Activated naive CD4-positive, alpha-beta T cell treated with anti-CD3 and anti-CD28 coated beads for 36 hours (primary cell): ENCODE results near the gene PNPO. TPM values are rescaled to one million over a fixed set of nuclear protein-coding genes. Genes with fewer than 3 reads are reported as not detected.

Experiments
- CTCF ChIA-PET: fragments of 350-600 bp; sonication (Branson Sonifier 250); formaldehyde crosslinking; loops from one replicate; lab custom pipeline; 2021; ENCODE audit warnings: antibody characterized with exemption; lab: Charles Lee
- DNase-seq: peaks from one replicate; pipeline ENCODE4 v3.0.0-alpha.2; 2020
- H3K27ac Mint-ChIP-seq: one replicate; pipeline ENCODE4 v1.8.0; 2021; ENCODE audit warnings: mild to moderate bottlenecking, mixed read lengths
- H3K27me3 Mint-ChIP-seq: one replicate; pipeline ENCODE4 v1.8.0; 2021; ENCODE audit warnings: low read depth, mixed read lengths
- H3K36me3 Mint-ChIP-seq: one replicate; pipeline ENCODE4 v1.8.0; 2021; ENCODE audit warnings: low read depth, mixed read lengths
- H3K4me1 Mint-ChIP-seq: one replicate; pipeline ENCODE4 v1.8.0; 2021; ENCODE audit warnings: low read depth, mixed read lengths
- H3K4me3 Mint-ChIP-seq: one replicate; pipeline ENCODE4 v1.8.0; 2021; ENCODE audit warnings: mild to moderate bottlenecking, moderate library complexity, mixed read lengths
- H3K9me3 Mint-ChIP-seq: one replicate; pipeline ENCODE4 v1.8.0; 2021; ENCODE audit warnings: mixed read lengths
- intact Hi-C: fragments of 100-400 bp; cut with micrococcal nuclease; formaldehyde crosslinking; loops from one replicate; pipeline ENCODE4 v1.15.1; 2023
- total RNA-seq, 2 experiments: library from RNA; stranded (reverse); gene quantifications; one replicate each; pipeline ENCODE4 v1.2.3, GENCODE V29; 2021

PNPO gene
- total RNA-seq, 2 experiments from 2014 or later: 35.5 to 37.0 TPM

GRCh38 chr17:47994724-47995123, 53.4 kb downstream of the PNPO start:
- H3K36me3 Mint-ChIP-seq: no peaks in the 10 kb centered on the region

GRCh38 chr17:47995241-47995935, 54.0 kb downstream of the PNPO start:
- Mint-ChIP-seq H3K9me3 (no peaks in the 10 kb centered on the region), H3K27ac (no peak overlapping the region), H3K36me3 (no peaks in the 10 kb centered on the region), H3K4me3 (no peak overlapping the region), H3K4me1 (peaks cover 4% of the 10 kb centered on the region), H3K27me3 (no peaks in the 10 kb centered on the region)
- CTCF ChIA-PET: interaction anchor here (0.5 kb wide), 1 partner anchor 239 kb away, joined by 3 read pairs; no protein-coding TSS in a partner anchor
- intact Hi-C loops: no loop called here
- no peak for DNase-seq

More at GRCh38 chr17:47994724-47995123, 53.4 kb downstream of the PNPO start:
- H3K27ac Mint-ChIP-seq: no peak overlapping the region
- CTCF ChIA-PET: interaction anchor here (1.2 kb wide), 1 partner anchor 24 kb away, joined by 3 read pairs; the partner anchor contains the start of gene CDK5RAP3
- no peak for DNase-seq
- peaks cover 1% of the 10 kb centered on the region for H3K4me1 Mint-ChIP-seq
- H3K27me3 Mint-ChIP-seq: no peaks in the 10 kb centered on the region
- H3K4me3 Mint-ChIP-seq: no peak overlapping the region
- intact Hi-C loops: no loop called here
- H3K9me3 Mint-ChIP-seq: no peaks in the 10 kb centered on the region

DNA sequence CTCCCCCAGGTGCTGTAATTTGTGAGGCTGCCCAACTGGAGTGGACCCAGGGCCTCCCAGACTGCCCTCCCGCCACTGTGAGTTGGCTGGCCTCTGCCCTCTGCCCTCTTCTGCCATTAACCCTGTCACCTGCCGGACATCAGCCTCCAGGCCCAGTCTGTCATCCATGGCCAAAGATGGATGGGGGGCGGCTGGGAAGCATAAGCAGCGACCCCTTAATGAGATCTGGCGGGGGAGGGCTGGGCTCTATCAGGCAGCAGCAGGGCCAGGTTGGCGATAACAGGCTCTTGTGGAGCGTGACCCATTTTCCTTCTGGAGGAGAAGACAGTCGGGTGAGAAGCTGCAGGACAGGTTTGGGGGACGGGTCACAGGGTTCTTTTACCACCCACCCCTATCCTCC, 54.8 kb downstream of the PNPO start:
- DNase-seq: no peak
- Mint-ChIP-seq H3K27ac (no peak overlapping the region), H3K4me3 (no peak overlapping the region), H3K9me3 (no peaks in the 10 kb centered on the region), H3K4me1 (peaks cover 4% of the 10 kb centered on the region), H3K27me3 (no peaks in the 10 kb centered on the region), H3K36me3 (no peaks in the 10 kb centered on the region)
- CTCF ChIA-PET: interaction anchor here (0.5 kb wide), 1 partner anchor 239 kb away, joined by 3 read pairs; no protein-coding TSS in a partner anchor
- intact Hi-C loops: no loop called here

- intact Hi-C loops: no loop called here
- DNase-seq: no peak
- Mint-ChIP-seq H3K27me3 (no peaks in the 10 kb centered on the region), H3K27ac (no peak overlapping the region), H3K9me3 (no peaks in the 10 kb centered on the region), H3K4me1 (peaks cover 4% of the 10 kb centered on the region), H3K4me3 (no peak overlapping the region), H3K36me3 (no peaks in the 10 kb centered on the region)
- CTCF ChIA-PET: no interaction called here
Measured at GRCh38 chr17:47997586-47997985, 56.2 kb downstream of the PNPO start.

- Mint-ChIP-seq H3K27ac (no peak overlapping the region), H3K36me3 (no peaks in the 10 kb centered on the region)
- CTCF ChIA-PET: interaction anchor here (4.6 kb wide), 1 partner anchor 14 kb away, joined by 28 read pairs; no protein-coding TSS in a partner anchor
Measured at GRCh38 chr17:47998044-47998443, 56.7 kb downstream of the PNPO start.

More at GRCh38 chr17:47998044-47998443, 56.7 kb downstream of the PNPO start:
- Mint-ChIP-seq H3K4me1 (peaks cover 4% of the 10 kb centered on the region), H3K4me3 (no peak overlapping the region), H3K27me3 (no peaks in the 10 kb centered on the region), H3K9me3 (no peaks in the 10 kb centered on the region)
- intact Hi-C loops: no loop called here
- no peak for DNase-seq

Other genes with a start within 250 kb of the PNPO start
- gene TBKBP1, start 247.4 kb upstream of the PNPO start, total RNA-seq: 10 to 100 TPM; 19.5 to 19.7 TPM
- 10 to 100 TPM; 50.6 to 52.3 TPM for gene TBX21, start 208.3 kb upstream of the PNPO start, total RNA-seq
- gene OSBPL7, start 119.8 kb upstream of the PNPO start, total RNA-seq: 10 to 100 TPM; 18.4 to 24.6 TPM
- 10 to 100 TPM; 66.7 to 70.0 TPM for gene MRPL10, start 110.0 kb upstream of the PNPO start, total RNA-seq
- under 1 TPM; 0.31 to 0.52 TPM for gene LRRC46, start 109.9 kb upstream of the PNPO start, total RNA-seq
- 10 to 100 TPM; 15.1 to 16.3 TPM for gene SCRN2, start 100.3 kb upstream of the PNPO start, total RNA-seq
- under 1 TPM; 0.10 to 0.19 TPM for gene SP6, start 90.4 kb upstream of the PNPO start, total RNA-seq
- gene SP2, start 45.3 kb upstream of the PNPO start, total RNA-seq: 10 to 100 TPM; 17.4 to 19.5 TPM
- not detected for gene PRR15L, start 16.3 kb downstream of the PNPO start, total RNA-seq
- 100 to 1,000 TPM; 174 to 175 TPM for gene CDK5RAP3, start 29.5 kb downstream of the PNPO start, total RNA-seq
- gene COPZ2, start 96.2 kb downstream of the PNPO start, total RNA-seq: 1 to 10 TPM; 2.4 to 3.3 TPM
- 100 to 1,000 TPM in 1 of 2 experiments, 10 to 100 TPM in 1; 95.2 to 102 TPM for gene NFE2L1, start 106.8 kb downstream of the PNPO start, total RNA-seq
- gene CBX1, start 159.9 kb downstream of the PNPO start, total RNA-seq: 10 to 100 TPM; 61.6 to 63.0 TPM
- 10 to 100 TPM; 20.2 to 23.0 TPM for gene SNX11, start 166.2 kb downstream of the PNPO start, total RNA-seq